ENCODE results near the gene LRBA.

Gene LRBA

GRCh38 chr4:150976478-150977118 lies 38.5 kb downstream of the LRBA start:
- DNase-seq (ENCODE audit: low read depth), result no peak
- no peak overlapping the region for H3K4me3 ChIP-seq (ENCODE audit: low read length)
- TF ChIP-seq, protein P1, sequence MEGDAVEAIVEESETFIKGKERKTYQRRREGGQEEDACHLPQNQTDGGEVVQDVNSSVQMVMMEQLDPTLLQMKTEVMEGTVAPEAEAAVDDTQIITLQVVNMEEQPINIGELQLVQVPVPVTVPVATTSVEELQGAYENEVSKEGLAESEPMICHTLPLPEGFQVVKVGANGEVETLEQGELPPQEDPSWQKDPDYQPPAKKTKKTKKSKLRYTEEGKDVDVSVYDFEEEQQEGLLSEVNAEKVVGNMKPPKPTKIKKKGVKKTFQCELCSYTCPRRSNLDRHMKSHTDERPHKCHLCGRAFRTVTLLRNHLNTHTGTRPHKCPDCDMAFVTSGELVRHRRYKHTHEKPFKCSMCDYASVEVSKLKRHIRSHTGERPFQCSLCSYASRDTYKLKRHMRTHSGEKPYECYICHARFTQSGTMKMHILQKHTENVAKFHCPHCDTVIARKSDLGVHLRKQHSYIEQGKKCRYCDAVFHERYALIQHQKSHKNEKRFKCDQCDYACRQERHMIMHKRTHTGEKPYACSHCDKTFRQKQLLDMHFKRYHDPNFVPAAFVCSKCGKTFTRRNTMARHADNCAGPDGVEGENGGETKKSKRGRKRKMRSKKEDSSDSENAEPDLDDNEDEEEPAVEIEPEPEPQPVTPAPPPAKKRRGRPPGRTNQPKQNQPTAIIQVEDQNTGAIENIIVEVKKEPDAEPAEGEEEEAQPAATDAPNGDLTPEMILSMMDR (conservative IDR thresholded peaks at IDR 0.05; ENCODE audit: low read depth, low read length), result no peak

GRCh38 chr4:150974750-150975149 lies 40.3 kb downstream of the LRBA start:
- TF ChIP-seq, protein P1 (conservative IDR thresholded peaks at IDR 0.05; ENCODE audit: low read depth, low read length), result no peak
- no peak overlapping the region for H3K4me3 ChIP-seq (ENCODE audit: low read length)
- no peak for DNase-seq (ENCODE audit: low read depth)

- H3K4me3 ChIP-seq (ENCODE audit: low read length), result no peak overlapping the region
- TF ChIP-seq, protein P1 (conservative IDR thresholded peaks at IDR 0.05; ENCODE audit: low read depth, low read length), result no peak
- no peak for DNase-seq (ENCODE audit: low read depth)
Observed at GRCh38 chr4:150974252-150974640, 40.8 kb downstream of the LRBA start.

DNA sequence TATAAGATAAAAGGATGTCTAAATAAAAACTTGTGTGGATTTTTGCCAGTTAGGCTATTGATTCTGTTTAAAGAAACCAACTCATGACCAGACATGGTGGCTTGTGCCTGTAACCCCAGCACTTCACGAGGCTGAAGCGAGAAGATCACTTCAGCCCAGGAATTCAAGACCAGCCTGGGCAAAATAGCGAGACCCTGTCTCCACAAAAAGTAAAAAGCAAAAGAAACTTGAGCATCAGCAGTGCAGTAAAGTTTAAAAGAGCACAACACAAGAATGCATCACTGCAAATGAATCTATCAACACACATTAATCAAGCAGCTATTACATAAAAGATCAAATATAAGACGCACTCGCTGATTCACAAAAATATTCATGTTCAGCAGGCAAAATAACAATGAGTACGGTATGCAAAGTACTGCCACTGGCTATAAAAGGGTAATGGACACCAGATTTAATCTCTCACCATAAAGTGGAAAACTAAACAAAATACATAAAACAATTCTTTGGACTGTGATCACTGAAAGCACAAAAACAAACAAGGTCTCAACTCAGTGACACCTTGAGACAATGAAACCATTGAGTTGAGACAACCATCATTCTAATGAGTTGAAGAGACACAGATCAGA lies 41.3 kb downstream of the LRBA start:
- H3K4me3 ChIP-seq (ENCODE audit: low read length), result no peak overlapping the region
- DNase-seq (ENCODE audit: low read depth), result no peak
- TF ChIP-seq, protein P1 (conservative IDR thresholded peaks at IDR 0.05; ENCODE audit: low read depth, low read length), result no peak

DNA sequence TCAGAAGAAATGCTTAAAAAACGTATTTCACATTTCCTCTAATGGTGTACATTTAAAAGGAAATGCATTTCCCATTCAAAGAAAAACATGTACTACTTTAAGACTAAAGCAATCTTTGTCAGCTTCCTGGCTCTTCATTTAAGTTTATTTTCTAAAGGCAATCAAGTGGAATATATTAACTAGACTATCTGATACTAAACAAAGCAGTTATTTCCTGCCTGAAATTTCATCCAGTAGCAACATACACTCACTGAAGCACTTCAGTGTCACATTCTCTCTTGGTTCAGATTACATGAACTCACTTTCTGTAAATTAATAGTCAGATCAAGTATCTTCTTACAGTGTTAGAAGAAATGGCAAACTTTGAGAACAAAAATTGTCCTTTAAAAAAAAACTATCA lies 42.5 kb downstream of the LRBA start:
- DNase-seq (ENCODE audit: low read depth), result no peak
- TF ChIP-seq, protein P1 (conservative IDR thresholded peaks at IDR 0.05; ENCODE audit: low read depth, low read length), result no peak
- no peak overlapping the region for H3K4me3 ChIP-seq (ENCODE audit: low read length)

DNA sequence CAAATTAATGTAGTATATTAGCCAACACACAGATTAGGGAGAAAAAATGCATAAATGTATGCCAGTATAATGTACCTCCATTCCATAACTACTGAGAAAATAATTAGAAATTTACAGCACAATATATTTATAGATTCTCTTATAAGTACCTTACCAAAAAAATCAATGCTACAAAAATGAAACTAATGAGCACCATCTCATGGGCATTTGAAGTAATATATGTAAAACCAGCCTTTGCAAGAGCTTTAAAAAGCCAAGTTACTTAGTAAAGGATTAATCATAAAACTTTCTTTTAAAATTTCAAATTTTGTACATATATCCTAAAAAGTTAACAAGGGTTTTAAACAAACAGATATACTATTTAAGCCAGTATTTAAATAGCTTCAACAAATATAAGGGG lies 43.2 kb downstream of the LRBA start:
- DNase-seq (ENCODE audit: low read depth), result no peak
- no peak overlapping the region for H3K4me3 ChIP-seq (ENCODE audit: low read length)
- TF ChIP-seq, protein P1 (conservative IDR thresholded peaks at IDR 0.05; ENCODE audit: low read depth, low read length), result no peak

DNA sequence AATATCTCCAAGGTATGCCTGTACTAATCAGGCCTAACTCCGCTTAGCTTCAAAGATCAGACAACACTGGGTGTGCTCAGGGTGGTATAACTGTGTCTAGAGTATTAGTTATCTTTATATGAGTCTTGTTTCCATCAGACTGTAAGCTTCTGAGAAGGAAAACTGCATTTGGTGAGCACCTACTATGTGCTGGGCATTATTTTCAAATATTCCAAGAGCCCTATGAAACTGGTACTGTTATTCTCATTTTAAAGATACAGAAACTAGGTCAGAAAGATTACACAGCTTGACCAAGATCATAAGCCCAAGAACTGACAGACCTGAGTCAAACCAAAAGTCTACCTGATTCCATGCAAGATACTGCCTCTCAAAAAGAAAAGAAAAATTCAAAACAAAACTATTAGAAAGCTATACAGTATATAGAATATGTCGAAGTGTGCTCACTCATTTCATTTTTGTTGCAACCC lies 44.4 kb downstream of the LRBA start:
- no peak for DNase-seq (ENCODE audit: low read depth)
- TF ChIP-seq, protein P1 (conservative IDR thresholded peaks at IDR 0.05; ENCODE audit: low read depth, low read length), result no peak
- H3K4me3 ChIP-seq (ENCODE audit: low read length), result no peak overlapping the region
